GM06990 (cell line): Measurements from ENCODE around the gene FAM98B.

Source experiments
- DNase-seq: peaks from one replicate; pipeline ENCODE4 v3.0.0-alpha.2; 2011; ENCODE audit not compliant: insufficient read length; ENCODE audit errors: extremely low read depth
- H3K27me3 ChIP-seq: replicated peaks from 2 replicates; pipeline ENCODE4 v1.6.0; 2011; ENCODE audit warnings: low read length; ENCODE audit not compliant: control insufficient read depth, insufficient read depth
- H3K36me3 ChIP-seq: 2 replicates; pipeline ENCODE4 v1.5.1; 2011; ENCODE audit warnings: low read length; ENCODE audit not compliant: control insufficient read depth, insufficient read depth
- H3K4me3 ChIP-seq: replicated peaks from 2 replicates; pipeline ENCODE4 v1.5.1; 2011; ENCODE audit warnings: low read depth, mild to moderate bottlenecking, control low read depth, low read length
- CTCF ChIP-seq: IDR thresholded peaks from 2 replicates; pipeline ENCODE4 v1.5.1; 2011; ENCODE audit warnings: low read length, control low read depth, mild to moderate bottlenecking, inconsistent platforms; ENCODE audit not compliant: insufficient read depth, poor library complexity, severe bottlenecking

The FAM98B gene

GRCh38 chr15:38476120-38476519 lies 22.2 kb downstream of the FAM98B start:
- Histone ChIP-seq H3K27me3 (no peaks in the 10 kb centered on the region), H3K4me3 (no peak overlapping the region), H3K36me3 (peaks cover 8% of the 10 kb centered on the region)
- DNase-seq = no peak
- no peak for TF ChIP-seq CTCF

GRCh38 chr15:38477637-38478036 lies 23.7 kb downstream of the FAM98B start:
- no peak for TF ChIP-seq CTCF
- peaks cover 8% of the 10 kb centered on the region for H3K36me3 ChIP-seq

GRCh38 chr15:38479266-38479665 lies 25.3 kb downstream of the FAM98B start:
- TF ChIP-seq CTCF = no peak
- no peak for DNase-seq
- Histone ChIP-seq H3K36me3 (peaks cover 8% of the 10 kb centered on the region), H3K27me3 (no peaks in the 10 kb centered on the region), H3K4me3 (no peak overlapping the region)

More at GRCh38 chr15:38477637-38478036, 23.7 kb downstream of the FAM98B start:
- no peaks in the 10 kb centered on the region for H3K27me3 ChIP-seq
- H3K4me3 ChIP-seq = no peak overlapping the region
- no peak for DNase-seq

GRCh38 chr15:38479756-38480155 lies 25.8 kb downstream of the FAM98B start:
- H3K4me3 ChIP-seq = no peak overlapping the region
- peaks cover 8% of the 10 kb centered on the region for H3K36me3 ChIP-seq
- no peak for TF ChIP-seq CTCF
- DNase-seq = no peak
- no peaks in the 10 kb centered on the region for H3K27me3 ChIP-seq

GRCh38 chr15:38481113-38481512 lies 27.2 kb downstream of the FAM98B start:
- Histone ChIP-seq H3K27me3 (no peaks in the 10 kb centered on the region), H3K4me3 (no peak overlapping the region), H3K36me3 (peaks cover 5% of the 10 kb centered on the region)
- no peak for TF ChIP-seq CTCF
- no peak for DNase-seq

- no peak overlapping the region for H3K4me3 ChIP-seq
- H3K27me3 ChIP-seq = no peaks in the 10 kb centered on the region
- peaks cover 5% of the 10 kb centered on the region for H3K36me3 ChIP-seq
- DNase-seq = no peak
- TF ChIP-seq CTCF = no peak
Observed at GRCh38 chr15:38481761-38482160, 27.8 kb downstream of the FAM98B start.
